Lower lobe of right lung (tissue), 2 donors: ENCODE measurements around the gene C12orf42. TPM values are rescaled to one million over a fixed set of nuclear protein-coding genes. Genes with fewer than 3 reads are reported as not detected.

Source experiments
- ATAC-seq, 2 donors: fragments of 200-7000 bp; cut with Tn5 transposase; one replicate each; pipeline ENCODE4 v1.9.1; 2020 to 2022; ENCODE audit warnings: mild to moderate bottlenecking in 2 of 2, moderate library complexity in 2 of 2
- DNase-seq: peaks from one replicate; pipeline ENCODE4 v3.0.0-alpha.2; 2020
- H3K27ac ChIP-seq: fragments of 200-600 bp; one replicate; pipeline ENCODE4 v1.8.0; 2022
- H3K27me3 ChIP-seq: fragments of 200-600 bp; one replicate; pipeline ENCODE4 v1.8.0; 2022; ENCODE audit warnings: low read depth
- H3K36me3 ChIP-seq: fragments of 200-600 bp; one replicate; pipeline ENCODE4 v1.8.0; 2022; ENCODE audit warnings: mild to moderate bottlenecking
- H3K4me1 ChIP-seq: fragments of 200-600 bp; one replicate; pipeline ENCODE4 v1.8.0; 2022
- H3K4me3 ChIP-seq: fragments of 200-600 bp; one replicate; pipeline ENCODE4 v1.8.0; 2022; ENCODE audit warnings: mild to moderate bottlenecking
- H3K9me3 ChIP-seq: fragments of 200-600 bp; one replicate; pipeline ENCODE4 v1.8.0; 2022
- CTCF ChIP-seq: fragments of 200-600 bp; IDR thresholded peaks from one replicate; pipeline ENCODE4 v1.8.0; 2022; ENCODE audit warnings: antibody characterized with exemption, mild to moderate bottlenecking
- intact Hi-C: fragments of 100-400 bp; cut with DNase I; formaldehyde crosslinking; loops from one replicate; pipeline ENCODE4 v1.11.0; 2022
- total RNA-seq: library from RNA; stranded (reverse); fragmentation: NEBNext Ultra II Directional; extraction: Animal tissue kit (Norgen Biotek cat#: 25700); gene quantifications from one replicate; pipeline ENCODE4 v1.2.1, GENCODE V29; 2021
- donor health status: DM: no; HTN: yes; CAD: no; lungs with severe emphysema.

Gene C12orf42
- total RNA-seq, 1 donor from 2014 or later = not detected

- no peaks in the 10 kb centered on the region for H3K27me3 ChIP-seq
- H3K9me3 ChIP-seq = no peaks in the 10 kb centered on the region
- no peaks in the 10 kb centered on the region for H3K36me3 ChIP-seq
- no peak overlapping the region for H3K4me3 ChIP-seq
- no peak for DNase-seq
- intact Hi-C loops = no loop called here
- H3K27ac ChIP-seq = no peak overlapping the region
- no peaks in the 10 kb centered on the region for H3K4me1 ChIP-seq
- no peak for TF ChIP-seq CTCF
- ATAC-seq = no peak
These were observed 145.7 kb downstream of the C12orf42 start for GRCh38 chr12:103350116-103350515.

- intact Hi-C loops = no loop called here
- no peaks in the 10 kb centered on the region for H3K4me1 ChIP-seq
- TF ChIP-seq CTCF = no peak
- no peak overlapping the region for H3K27ac ChIP-seq
- ATAC-seq = no peak
- no peak for DNase-seq
- no peaks in the 10 kb centered on the region for H3K36me3 ChIP-seq
- H3K27me3 ChIP-seq = no peaks in the 10 kb centered on the region
- no peaks in the 10 kb centered on the region for H3K9me3 ChIP-seq
- no peak overlapping the region for H3K4me3 ChIP-seq
These were observed 146.8 kb downstream of the C12orf42 start for GRCh38 chr12:103348935-103349334.

GRCh38 chr12:103336940-103337339 is 158.8 kb downstream of the C12orf42 start:
- intact Hi-C loops = no loop called here
- no peaks in the 10 kb centered on the region for H3K27me3 ChIP-seq
- H3K4me1 ChIP-seq = no peaks in the 10 kb centered on the region
- no peaks in the 10 kb centered on the region for H3K36me3 ChIP-seq
- DNase-seq = no peak
- no peak overlapping the region for H3K27ac ChIP-seq
- no peak for TF ChIP-seq CTCF
- H3K4me3 ChIP-seq = no peak overlapping the region
- no peak for ATAC-seq
- no peaks in the 10 kb centered on the region for H3K9me3 ChIP-seq

- Histone ChIP-seq H3K27me3 (no peaks in the 10 kb centered on the region), H3K9me3 (no peaks in the 10 kb centered on the region), H3K4me1 (no peaks in the 10 kb centered on the region), H3K27ac (no peak overlapping the region), H3K4me3 (no peak overlapping the region), H3K36me3 (no peaks in the 10 kb centered on the region)
- TF ChIP-seq CTCF = no peak
- DNase-seq (no peak), ATAC-seq (no peak)
- intact Hi-C loops = no loop called here
These were observed 161.3 kb downstream of the C12orf42 start for GRCh38 chr12:103334466-103334865.

- Histone ChIP-seq H3K36me3 (no peaks in the 10 kb centered on the region), H3K9me3 (no peaks in the 10 kb centered on the region), H3K27me3 (no peaks in the 10 kb centered on the region), H3K4me1 (no peaks in the 10 kb centered on the region), H3K4me3 (no peak overlapping the region), H3K27ac (no peak overlapping the region)
- DNase-seq (no peak), ATAC-seq (no peak)
- TF ChIP-seq CTCF = no peak
- intact Hi-C loops = no loop called here
These were observed 162.1 kb downstream of the C12orf42 start for GRCh38 chr12:103333676-103334075.

GRCh38 chr12:103331643-103332042 is 164.1 kb downstream of the C12orf42 start:
- Histone ChIP-seq H3K4me3 (no peak overlapping the region), H3K9me3 (no peaks in the 10 kb centered on the region), H3K27ac (no peak overlapping the region), H3K27me3 (no peaks in the 10 kb centered on the region), H3K4me1 (no peaks in the 10 kb centered on the region), H3K36me3 (no peaks in the 10 kb centered on the region)
- TF ChIP-seq CTCF = no peak
- ATAC-seq = no peak
- DNase-seq = no peak
- intact Hi-C loops = no loop called here
